Urothelium cell line (cell line): ENCODE results near the gene GPNMB.

Source experiments
- DNase-seq: peaks from one replicate; pipeline ENCODE4 v3.0.0; 2011; ENCODE audit warnings: low spot score, mixed read lengths
- FAIRE-seq: peaks from 2 replicates; lab custom pipeline; 2011; peaks lifted over from hg19 to GRCh38; lab: Jason Lieb, UNC

Gene GPNMB

DNA sequence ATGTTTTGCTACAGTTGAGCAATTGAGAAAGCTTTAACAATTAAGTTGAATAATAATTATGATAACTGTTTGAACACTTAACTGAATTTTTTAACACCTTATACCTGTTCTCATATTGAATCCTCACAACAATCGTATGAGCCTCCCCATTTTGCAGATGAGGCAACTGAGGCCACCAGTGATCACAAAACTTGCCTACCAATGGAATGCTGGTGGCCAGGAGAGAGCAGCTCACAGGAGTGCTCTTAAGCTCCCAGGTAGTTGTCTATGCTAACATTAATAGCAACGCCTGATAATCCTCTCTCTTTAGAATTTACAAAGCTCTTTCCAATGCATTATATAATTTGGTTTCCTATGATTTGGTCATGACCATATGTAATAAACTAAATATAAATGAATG, 21.6 kb downstream of the GPNMB start:
- no peak for DNase-seq
- no peak for FAIRE-seq

DNA sequence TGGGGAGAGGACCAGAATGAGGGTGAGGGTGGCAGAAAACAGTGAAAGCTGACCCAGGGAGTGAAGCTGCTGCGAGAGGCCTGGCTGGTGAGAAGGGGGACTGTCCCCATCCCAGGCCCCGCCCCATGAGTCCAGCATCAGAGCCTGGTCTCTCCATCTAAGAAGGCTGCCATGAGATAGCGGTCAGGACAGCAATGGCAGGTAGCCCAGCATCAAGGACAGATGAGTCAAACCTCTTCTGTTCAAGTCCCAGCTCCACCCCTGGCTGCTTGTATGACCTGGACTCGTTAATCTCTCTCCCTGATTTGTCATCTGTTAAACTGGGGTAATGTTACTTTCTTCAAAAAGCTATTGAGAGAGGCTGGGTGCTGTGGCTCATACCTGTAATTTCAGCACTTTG, 22.2 kb downstream of the GPNMB start:
- FAIRE-seq: no peak
- DNase-seq: no peak

DNA sequence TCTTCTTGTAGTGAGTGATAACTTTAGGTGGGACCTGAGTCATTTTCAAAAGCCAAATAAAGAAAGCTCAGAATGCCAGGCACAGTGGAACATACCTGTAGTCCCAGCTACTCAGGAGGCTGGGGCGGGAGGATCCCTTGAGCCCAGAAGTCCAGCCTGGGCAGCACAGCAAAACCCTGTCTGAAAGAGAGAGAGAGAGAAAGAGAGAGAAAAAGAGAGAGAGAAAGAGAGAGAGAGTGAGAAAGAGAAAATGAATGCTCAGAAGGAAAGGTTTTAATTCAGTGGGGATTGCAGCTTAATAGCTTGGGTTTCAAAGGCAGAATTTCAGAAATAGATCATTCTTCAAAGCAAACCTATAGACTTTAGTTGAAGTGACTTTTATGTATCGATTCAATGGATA, 25.7 kb downstream of the GPNMB start:
- FAIRE-seq: no peak
- no peak for DNase-seq

DNA sequence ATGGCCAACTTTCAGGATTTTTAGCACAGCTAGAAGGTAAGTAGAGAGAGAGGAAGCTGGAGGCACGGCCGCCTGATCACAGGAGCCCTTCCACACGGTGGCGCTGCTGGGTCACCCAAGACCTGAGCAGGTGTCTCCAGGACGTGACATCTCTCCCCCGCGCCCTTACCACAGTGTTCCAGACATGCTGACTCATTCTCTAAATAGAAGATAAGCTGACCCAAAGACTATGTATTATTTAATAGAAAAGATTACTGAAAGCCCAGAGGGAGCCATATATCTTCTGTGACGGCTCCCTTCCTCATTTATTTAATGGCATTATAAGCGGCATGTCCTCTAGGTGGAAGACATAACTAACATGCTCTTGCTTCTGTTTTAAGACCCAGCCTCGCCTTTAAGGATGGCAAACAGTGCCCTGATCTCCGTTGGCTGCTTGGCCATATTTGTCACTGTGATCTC, 26.6 kb downstream of the GPNMB start:
- DNase-seq (peak; percentile 91), FAIRE-seq (no peak)

DNA sequence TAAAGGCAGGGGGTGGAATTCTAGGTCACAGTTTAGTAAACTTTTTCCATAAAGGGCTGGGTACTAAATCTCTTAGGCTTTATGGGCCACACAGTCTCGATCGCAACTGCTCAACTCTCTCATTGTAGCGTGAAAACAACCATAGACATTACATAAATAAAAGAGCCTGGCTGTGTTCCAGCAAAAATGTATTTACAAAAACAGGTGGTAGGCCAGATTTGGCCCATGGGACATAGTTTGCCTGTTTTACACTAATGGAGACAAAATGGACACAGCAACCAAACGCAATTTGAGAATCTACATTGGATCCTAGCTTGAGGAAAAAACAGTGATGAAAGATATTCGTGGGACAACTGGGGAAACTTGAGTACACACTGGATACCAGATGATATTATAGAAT, 29.3 kb downstream of the GPNMB start:
- DNase-seq: no peak
- no peak for FAIRE-seq

DNA sequence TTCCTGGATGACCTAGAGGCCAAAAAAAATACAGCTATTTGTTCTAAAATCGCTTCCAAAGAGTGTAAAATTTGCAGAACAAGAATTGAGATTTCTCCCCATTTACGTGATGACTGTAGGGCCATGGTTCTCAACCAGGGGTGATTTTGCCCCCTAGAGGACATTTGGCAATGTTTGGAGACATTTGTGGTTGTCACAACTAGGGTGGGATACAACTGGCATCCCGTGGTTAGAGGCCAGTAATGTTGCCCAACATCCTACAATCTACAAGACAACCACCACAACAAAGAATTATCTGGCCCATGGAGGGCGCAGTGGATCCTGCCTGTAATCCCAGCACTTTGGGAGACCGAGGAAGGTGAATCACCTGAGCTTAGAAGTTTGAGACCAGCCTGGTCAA, 29.8 kb downstream of the GPNMB start:
- no peak for FAIRE-seq
- DNase-seq: no peak

DNA sequence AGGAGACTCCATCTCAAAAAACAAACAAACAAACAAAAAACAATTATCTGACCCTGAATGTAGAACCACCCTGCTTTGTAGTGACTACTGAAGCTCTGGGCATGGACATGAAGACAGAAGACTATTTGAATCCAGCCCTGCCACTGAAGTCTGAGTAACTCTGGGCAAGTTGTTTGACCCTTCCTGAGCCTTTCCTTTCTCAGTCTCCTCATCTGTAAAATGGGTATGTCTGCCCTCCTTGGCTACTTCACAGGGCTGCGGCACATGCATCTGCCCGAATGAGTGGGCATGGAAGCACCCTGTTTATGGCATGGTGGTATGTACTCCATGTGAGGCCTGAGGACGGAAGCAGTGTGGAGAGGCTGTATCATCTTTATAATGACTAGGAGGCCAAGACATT, 30.4 kb downstream of the GPNMB start:
- DNase-seq: no peak
- FAIRE-seq: no peak

DNA sequence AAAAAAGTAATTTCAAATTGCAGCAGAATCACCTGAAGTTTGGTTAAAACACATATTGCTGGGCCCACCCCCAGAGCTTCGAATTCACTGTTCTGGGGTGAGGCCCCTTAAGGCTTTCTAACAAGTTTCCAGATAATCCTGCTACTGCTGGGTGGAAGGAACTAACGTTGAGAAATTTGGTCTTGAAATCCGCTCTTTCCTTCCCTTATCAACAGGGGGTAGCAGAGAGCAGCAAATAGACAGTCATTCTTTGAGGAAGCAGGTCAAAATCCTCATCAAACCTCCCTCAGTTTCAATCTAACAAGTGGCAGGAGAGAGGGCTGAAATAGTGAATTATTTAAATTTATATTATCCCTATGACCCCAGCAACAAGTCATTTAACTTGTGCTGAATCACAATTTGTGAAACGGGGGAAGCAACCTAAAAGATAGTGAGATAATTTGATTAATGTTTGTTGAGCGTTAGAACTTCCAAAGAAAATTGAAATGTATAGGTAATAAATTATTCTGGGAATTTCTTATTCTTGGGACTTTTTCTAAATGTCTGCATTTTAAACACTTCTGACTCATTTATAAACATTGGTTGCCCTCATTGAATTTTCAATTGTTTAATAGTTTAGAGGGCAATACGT, 30.9 kb downstream of the GPNMB start:
- FAIRE-seq (no peak), DNase-seq (peak; percentile 54)

DNA sequence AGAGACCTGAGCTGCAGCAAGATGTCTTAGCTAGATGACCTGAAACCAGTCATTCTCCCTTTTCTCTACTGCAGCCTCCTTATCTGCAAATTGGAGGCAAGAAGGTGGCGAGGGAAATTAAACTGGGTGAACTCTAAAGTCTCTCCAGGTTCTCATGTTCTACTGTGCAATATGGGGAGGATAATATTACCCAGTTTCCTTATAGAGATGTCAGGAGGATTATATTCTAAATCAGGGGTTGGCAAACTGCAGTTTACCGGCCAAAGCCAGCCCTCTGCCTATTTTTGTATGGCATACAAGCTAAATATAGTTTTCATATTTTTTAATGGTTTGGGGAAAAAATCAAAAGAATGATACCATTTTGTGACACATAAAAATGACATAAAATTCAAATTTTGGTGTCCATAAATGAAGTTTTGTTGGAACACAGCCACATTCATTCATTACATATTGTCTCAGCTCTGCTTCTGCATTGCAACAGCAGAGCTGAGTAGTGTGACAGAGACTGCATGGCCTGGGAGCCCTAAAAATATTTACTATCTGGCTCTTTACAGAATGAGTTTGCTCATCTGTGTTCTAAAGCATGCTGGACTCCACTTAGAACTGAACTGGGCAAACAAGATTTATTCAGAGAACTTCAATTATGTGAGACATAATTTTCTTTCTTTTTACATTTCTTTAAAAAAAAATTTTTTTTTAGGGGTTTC, 33.4 kb downstream of the GPNMB start:
- no peak for FAIRE-seq
- no peak for DNase-seq

DNA sequence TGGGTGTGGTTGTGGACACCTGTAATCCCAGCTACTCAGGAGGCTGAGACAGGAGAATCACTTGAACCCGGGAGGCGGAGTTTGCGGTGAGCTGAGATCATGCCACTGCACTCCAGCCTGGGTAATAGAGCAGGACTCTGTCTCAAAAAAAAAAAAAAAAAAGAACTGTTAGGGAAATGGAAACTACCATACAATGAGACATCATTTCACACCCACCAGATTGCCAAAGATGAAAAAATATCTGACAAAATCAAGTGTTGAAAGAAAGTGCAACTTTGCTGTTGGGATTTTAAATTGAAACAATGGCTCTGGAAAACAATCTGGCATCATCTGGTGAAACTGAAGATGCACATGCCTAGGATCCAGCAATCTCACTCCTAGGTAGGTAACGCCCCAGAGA, 36.5 kb downstream of the GPNMB start:
- DNase-seq (no peak), FAIRE-seq (no peak)

DNA sequence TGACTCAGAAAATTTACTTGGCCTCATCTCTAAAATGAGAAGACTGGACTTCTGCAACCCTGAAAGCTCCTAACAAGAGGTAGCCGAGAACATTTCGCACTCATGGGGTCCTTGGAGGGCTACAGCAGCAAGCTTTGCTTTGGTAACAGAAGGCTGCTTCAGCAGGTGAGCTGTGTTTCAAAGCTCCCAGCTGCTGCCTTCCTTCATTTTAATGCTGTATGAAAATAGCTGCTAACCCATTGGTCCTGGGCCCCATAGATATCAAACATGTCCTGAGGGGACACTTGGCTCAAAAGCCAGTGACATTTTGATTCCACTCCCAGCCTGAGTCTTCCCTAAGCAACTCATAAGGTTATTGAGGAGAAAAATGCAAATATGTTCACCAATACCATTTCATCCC, 38.3 kb downstream of the GPNMB start:
- no peak for FAIRE-seq
- no peak for DNase-seq

DNA sequence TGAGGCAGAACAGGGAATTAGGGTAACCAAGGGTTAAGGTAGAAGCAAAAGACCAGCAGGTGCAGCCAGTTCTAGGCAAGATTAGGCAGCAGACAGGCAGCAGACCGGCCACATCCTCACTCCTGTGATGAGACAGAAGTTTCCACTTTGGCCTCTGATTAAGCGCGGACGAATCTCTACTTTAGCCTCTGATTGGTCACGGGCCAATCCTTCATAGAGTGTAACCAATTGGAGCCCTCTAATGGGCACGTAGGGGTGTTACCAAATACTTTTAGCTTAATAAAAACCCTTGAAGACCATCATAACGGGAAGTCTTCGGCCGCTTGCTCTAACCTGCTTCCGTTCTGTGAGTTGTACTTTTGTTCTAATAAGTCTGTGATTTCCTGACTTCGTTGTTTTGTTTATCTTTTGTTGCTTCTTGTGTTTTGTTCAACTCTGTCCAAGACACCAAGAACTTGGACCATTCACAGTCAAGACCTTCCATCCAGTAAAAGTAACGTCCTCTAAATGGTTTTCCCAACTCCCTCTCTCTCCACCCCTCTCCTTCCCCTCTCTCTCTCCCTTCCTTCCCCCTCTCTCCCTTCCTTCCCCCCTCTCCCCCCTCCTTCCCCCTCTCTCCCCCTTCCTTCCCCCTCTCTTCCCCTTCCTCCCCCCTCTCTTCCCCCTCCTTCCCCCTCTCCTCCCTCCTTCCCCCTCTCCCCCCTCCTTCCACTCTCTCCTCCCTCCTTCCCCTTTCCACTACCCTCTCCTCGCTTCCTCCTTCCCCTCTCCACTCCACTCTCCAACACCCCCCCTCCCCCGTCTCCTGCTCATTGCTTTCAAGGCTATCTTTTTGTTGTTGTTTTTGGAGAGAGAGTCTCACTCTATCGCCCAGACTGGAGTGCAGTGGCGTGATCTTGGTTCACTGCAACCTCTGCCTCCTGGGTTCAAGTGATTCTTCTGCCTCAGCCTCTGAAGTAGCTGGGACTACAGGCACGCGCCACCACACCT, 39.4 kb downstream of the GPNMB start:
- DNase-seq: no peak
- no peak for FAIRE-seq

DNA sequence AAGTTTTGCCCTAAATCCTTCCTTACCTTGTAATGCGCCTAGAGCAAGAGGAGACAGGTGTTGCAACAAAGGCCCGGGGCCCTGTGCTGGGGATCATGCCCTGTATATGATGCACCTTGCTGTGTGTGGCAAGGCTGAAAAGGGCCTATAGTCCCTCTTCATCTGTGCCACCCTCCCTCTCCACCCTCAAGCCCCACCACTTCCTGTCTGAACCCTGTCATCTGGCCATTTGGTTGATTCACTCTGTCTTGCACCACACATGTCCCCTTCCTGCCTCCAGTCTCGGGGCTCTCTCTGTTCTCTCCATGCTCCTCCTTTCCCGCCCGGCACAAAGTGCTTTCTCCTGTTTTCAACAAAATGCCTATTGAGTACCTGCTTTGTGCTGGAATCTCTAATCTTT, 41.0 kb downstream of the GPNMB start:
- FAIRE-seq (no peak), DNase-seq (no peak)

DNA sequence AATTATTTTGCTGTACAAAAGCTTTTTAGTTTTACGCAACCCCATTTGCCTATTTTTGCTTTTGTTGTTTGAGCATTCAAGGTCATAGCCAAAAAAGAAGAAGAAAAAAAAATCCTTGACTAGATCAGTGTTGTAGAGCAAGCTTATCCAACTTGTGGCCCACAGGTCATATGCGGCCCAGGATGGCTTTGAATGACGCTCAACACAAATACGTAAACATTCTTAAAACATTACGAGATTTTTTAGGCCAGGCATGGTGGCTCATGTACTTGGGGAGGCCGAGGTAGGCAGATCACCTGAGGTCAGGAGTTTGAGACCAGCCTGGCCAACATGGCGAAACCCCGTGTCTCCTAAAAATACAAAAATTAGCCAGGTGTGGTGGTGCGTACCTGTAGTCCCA, 44.4 kb downstream of the GPNMB start:
- DNase-seq (no peak), FAIRE-seq (no peak)

DNA sequence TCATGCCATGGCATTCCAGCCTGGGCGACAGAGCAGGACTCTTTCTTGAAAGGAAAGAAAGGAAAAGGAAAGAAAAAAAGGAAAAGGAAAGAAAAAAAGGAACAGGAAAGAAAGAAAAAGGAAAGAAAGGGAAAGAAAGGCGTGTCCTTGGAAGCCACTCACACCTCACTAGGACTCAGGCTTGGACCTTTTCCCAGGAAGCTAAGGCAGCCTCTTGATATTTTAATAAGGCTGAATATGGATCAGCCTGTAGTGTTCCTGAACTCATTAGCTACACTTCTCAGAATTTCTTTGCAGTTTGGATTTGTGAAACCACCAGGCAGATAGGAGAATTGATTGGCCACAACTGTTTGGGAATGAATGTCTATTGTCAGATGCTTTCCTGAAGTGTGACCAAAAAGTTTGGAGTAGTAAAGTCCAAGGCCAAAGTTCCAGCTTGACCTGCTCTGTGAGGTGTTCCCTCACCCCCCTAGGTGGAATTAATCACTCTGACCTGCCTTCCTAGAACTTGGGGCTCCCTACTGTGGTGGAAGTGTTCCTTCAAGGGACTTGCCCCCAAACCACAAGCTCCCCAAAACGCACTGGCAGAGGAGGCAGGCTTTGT, 45.5 kb downstream of the GPNMB start:
- FAIRE-seq (no peak), DNase-seq (no peak)

DNA sequence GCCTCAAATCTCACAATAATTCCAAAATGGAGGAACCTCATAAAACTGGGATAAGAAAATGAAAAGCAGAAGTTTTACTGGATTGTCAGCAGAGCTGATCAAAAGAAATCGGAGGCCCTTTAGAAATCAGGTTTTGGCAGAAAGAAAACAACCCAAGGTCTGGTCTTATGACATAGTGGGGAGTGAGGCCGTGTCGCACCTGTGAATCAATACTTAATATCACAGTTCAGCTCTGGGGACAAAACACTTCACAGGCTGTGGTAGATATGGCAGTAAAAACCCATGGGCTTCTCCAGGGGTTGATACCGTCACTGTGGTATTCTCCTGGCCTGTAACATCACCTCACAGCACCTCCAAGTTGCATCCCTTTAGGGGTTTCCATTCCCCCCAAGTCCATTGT, 46.0 kb downstream of the GPNMB start:
- FAIRE-seq (no peak), DNase-seq (no peak)

DNA sequence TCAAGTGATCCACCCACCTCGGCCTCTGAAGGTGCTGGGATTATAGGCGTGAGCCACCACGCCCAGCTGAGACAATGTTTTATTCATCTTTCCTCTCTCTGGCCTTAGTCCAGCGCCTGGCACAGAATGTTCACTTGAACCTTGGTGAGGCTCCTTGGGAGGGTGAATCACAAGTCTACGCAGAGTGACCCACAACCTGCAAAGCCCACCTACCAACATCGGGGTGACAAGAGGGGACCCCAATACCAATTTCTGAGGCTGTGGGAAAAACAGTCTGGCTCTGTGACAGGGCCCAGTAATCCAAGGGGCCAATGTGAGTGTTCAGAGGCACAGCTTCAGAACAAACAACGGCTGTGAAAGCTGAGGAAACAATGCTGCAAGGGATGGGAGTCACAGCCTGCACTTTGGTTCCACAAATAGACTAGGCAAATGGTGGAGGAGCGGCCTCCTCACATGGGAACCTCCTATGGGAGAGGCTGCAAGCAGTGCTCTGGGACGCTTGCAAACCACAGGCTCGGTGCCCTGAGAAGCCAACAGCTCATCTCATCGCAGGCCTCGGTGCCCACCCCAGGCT, 47.0 kb downstream of the GPNMB start:
- DNase-seq: no peak
- FAIRE-seq: no peak

DNA sequence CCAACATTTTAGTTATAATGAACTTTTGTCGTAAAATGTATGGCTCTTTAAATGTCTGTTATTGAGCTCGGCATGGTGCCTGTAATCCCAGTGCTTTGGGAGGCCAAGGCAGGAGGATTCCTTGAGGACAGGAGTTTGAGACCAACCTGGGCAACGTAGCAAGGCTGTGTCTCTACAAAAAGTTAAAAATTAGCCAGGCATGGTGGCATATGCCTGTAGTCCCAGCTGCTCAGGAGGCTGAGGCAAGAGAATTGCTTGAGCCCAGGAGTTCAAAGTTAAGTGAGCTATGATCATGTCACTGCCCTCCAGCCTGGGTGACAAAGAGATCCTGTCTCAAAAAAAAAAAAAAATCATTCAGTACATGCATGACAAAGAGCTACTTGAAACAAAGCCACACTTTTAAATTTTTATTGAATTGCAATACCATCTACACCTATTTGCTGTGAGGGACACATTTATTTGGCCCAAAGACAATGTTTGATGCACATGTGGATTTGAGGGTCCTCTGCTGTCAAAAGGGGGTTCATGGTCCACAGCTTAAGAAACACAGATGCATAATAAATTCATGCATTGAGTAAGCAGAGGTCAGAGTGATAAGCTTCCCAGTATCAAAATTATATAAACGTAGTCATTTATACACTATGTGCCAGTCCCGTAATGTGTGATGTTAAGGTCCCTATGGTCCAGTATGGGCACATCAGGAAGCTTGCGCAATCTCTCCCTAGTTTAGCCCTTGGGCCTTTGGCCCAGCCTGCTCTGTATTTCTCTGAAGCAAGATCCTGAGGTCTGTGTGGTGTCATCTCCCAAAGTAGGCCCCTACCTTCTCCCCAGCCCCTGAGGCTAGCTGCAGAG, 48.2 kb downstream of the GPNMB start:
- DNase-seq (no peak), FAIRE-seq (no peak)

DNA sequence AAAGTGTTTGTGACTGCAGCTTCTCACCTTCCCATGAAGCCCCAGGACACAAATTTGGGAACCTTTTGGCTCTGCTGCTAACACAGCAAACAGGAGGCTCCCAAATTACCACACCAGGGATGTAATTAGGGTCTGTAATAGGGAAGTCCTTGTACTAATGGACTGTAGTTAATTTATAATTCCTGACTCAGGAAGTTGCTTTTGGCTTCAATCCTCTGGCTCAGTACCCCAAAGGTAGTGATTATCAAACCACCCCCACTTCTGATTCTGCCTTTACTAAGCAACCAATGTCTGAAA, 48.8 kb downstream of the GPNMB start:
- no peak for FAIRE-seq
- no peak for DNase-seq
